NCI-H1048 (cell line): ENCODE results near the gene HIP1R.
"Not testable (repeated sequence)": the region's sequence is repeated elsewhere in the genome, so short reads cannot be mapped to it uniquely, and the experiment has no call there.

ENCODE experiments used
- DNase-seq: peaks from one replicate; lab custom pipeline; 2025; lab: John Stamatoyannopoulos, UW

HIP1R gene

GRCh38 chr12:122834921-122835749 lies at the start of gene HIP1R:
HIP1R (plus strand) TSS chr12:122835457; CDS start chr12:122835551, 94 bp downstream.
- no peak for DNase-seq

- no peak for DNase-seq
Observed at GRCh38 chr12:122785503-122785902, 49.8 kb upstream of the HIP1R start.

GRCh38 chr12:122788387-122788786 lies 46.9 kb upstream of the HIP1R start:
- DNase-seq = no peak

- DNase-seq = no peak
Observed at GRCh38 chr12:122789637-122790036, 45.6 kb upstream of the HIP1R start.

GRCh38 chr12:122790393-122791075 lies 44.7 kb upstream of the HIP1R start:
- DNase-seq = no peak

GRCh38 chr12:122793685-122794106 lies 41.6 kb upstream of the HIP1R start:
- DNase-seq = no peak

GRCh38 chr12:122795807-122796206 lies 39.5 kb upstream of the HIP1R start:
- no peak for DNase-seq

GRCh38 chr12:122799641-122800243 lies 35.5 kb upstream of the HIP1R start:
- no peak for DNase-seq

- DNase-seq = no peak
Observed at GRCh38 chr12:122803937-122804336, 31.3 kb upstream of the HIP1R start.

- DNase-seq = not testable (repeated sequence)
Observed at GRCh38 chr12:122804957-122805356, 30.3 kb upstream of the HIP1R start.

- DNase-seq = no peak
Observed at GRCh38 chr12:122807651-122808050, 27.6 kb upstream of the HIP1R start.

- no peak for DNase-seq
Observed at GRCh38 chr12:122811777-122812176, 23.5 kb upstream of the HIP1R start.

- DNase-seq = no peak
Observed at GRCh38 chr12:122813310-122813713, 21.9 kb upstream of the HIP1R start.

- DNase-seq = no peak
Observed at GRCh38 chr12:122819209-122819785, 16.0 kb upstream of the HIP1R start.

GRCh38 chr12:122820138-122820537 lies 15.1 kb upstream of the HIP1R start:
- DNase-seq = no peak

- DNase-seq = no peak
Observed at GRCh38 chr12:122820838-122821271, 14.4 kb upstream of the HIP1R start.

- no peak for DNase-seq
Observed at GRCh38 chr12:122823429-122823828, 11.8 kb upstream of the HIP1R start.

- no peak for DNase-seq
Observed at GRCh38 chr12:122825773-122826724, 9.2 kb upstream of the HIP1R start.

GRCh38 chr12:122827258-122827657 lies 8.0 kb upstream of the HIP1R start:
- DNase-seq = peak; percentile 38

- no peak for DNase-seq
Observed at GRCh38 chr12:122830517-122831214, 4.6 kb upstream of the HIP1R start.
